Activated CD4-positive, alpha-beta memory T cell treated with anti-CD3 and anti-CD28 coated beads, Interleukin-2, amount 10 ng/mL, durations not matched to agents 7 days and 5 days (primary cell): ENCODE measurements around the gene ZSCAN5C. TPM values are rescaled to one million over a fixed set of nuclear protein-coding genes. Genes with fewer than 3 reads are reported as not detected.

ENCODE experiments used
- CTCF ChIA-PET: fragments of 350-600 bp; sonication (Branson Sonifier 250); formaldehyde crosslinking; loops from one replicate; lab custom pipeline; 2021; ENCODE audit warnings: antibody characterized with exemption, inconsistent platforms; lab: Charles Lee
- POLR2A ChIA-PET: fragments of 350-600 bp; sonication (Branson Sonifier 250); formaldehyde crosslinking; loops from one replicate; lab custom pipeline; 2021; ENCODE audit warnings: antibody characterized with exemption; lab: Charles Lee
- DNase-seq: peaks from one replicate; pipeline ENCODE4 v3.0.0-alpha.2; 2020
- H3K27ac Mint-ChIP-seq: one replicate; pipeline ENCODE4 v1.8.0; 2021; ENCODE audit warnings: mild to moderate bottlenecking, mixed read lengths
- H3K27me3 Mint-ChIP-seq: one replicate; pipeline ENCODE4 v1.8.0; 2021; ENCODE audit warnings: mixed read lengths
- H3K36me3 Mint-ChIP-seq: one replicate; pipeline ENCODE4 v1.8.0; 2021; ENCODE audit warnings: low read depth, mixed read lengths
- H3K4me1 Mint-ChIP-seq: one replicate; pipeline ENCODE4 v1.8.0; 2021; ENCODE audit warnings: mixed read lengths
- H3K4me3 Mint-ChIP-seq: one replicate; pipeline ENCODE4 v1.8.0; 2021; ENCODE audit warnings: mild to moderate bottlenecking, mixed read lengths
- H3K9me3 Mint-ChIP-seq: one replicate; pipeline ENCODE4 v1.8.0; 2021; ENCODE audit warnings: mixed read lengths
- total RNA-seq, 2 experiments: library from RNA; stranded (reverse); gene quantifications; one replicate each; pipeline ENCODE4 v1.2.3, GENCODE V29; 2021

ZSCAN5C gene
- total RNA-seq, 2 experiments from 2014 or later = not detected

- H3K27me3 Mint-ChIP-seq = no peaks in the 10 kb centered on the region
- no peaks in the 10 kb centered on the region for H3K36me3 Mint-ChIP-seq
- peaks cover 1% of the 10 kb centered on the region for H3K4me1 Mint-ChIP-seq
- H3K9me3 Mint-ChIP-seq = peaks cover 5% of the 10 kb centered on the region
- ChIA-PET POLR2A (interaction anchor here (1.2 to 1.9 kb wide), 3 partner anchors 9 to 81 kb away, joined by 3 to 9 read pairs (median 4); partner anchors contain the start of gene ZSCAN5A), CTCF (interaction anchor here (0.6 to 6.4 kb wide), 33 partner anchors 9 to 1275 kb away, joined by 3 to 155 read pairs (median 4); partner anchors contain the start of genes EDDM13, ZNF583 and ZSCAN5A)
- no peak overlapping the region for H3K4me3 Mint-ChIP-seq
- peak; percentile 77 for DNase-seq
- no peak overlapping the region for H3K27ac Mint-ChIP-seq
Measured at GRCh38 chr19:56252699-56253422, 50.8 kb downstream of the ZSCAN5C start.

GRCh38 chr19:56253737-56254136, 51.7 kb downstream of the ZSCAN5C start:
- ChIA-PET POLR2A (interaction anchor here (0.6 to 1.9 kb wide), 2 partner anchors 61 to 80 kb away, joined by 3 to 9 read pairs; partner anchors contain the start of gene ZSCAN5A), CTCF (interaction anchor here (0.7 to 6.4 kb wide), 29 partner anchors 8 to 740 kb away, joined by 3 to 155 read pairs (median 4); partner anchors contain the start of genes EDDM13 and ZSCAN5A)
- no peak for DNase-seq
- Mint-ChIP-seq H3K27ac (no peak overlapping the region), H3K4me3 (no peak overlapping the region), H3K36me3 (no peaks in the 10 kb centered on the region), H3K9me3 (peaks cover 5% of the 10 kb centered on the region), H3K27me3 (no peaks in the 10 kb centered on the region), H3K4me1 (peaks cover 1% of the 10 kb centered on the region)

- no peak overlapping the region for H3K4me3 Mint-ChIP-seq
- ChIA-PET CTCF (interaction anchor here (1.0 to 1.1 kb wide), 2 partner anchors 74 to 192 kb away, joined by 3 to 4 read pairs; no protein-coding TSS in a partner anchor), POLR2A (interaction anchor here (0.6 kb wide), 1 partner anchor 179 kb away, joined by 3 read pairs; no protein-coding TSS in a partner anchor)
- no peaks in the 10 kb centered on the region for H3K27me3 Mint-ChIP-seq
- H3K36me3 Mint-ChIP-seq = no peaks in the 10 kb centered on the region
- no peak overlapping the region for H3K27ac Mint-ChIP-seq
- no peaks in the 10 kb centered on the region for H3K4me1 Mint-ChIP-seq
- H3K9me3 Mint-ChIP-seq = no peaks in the 10 kb centered on the region
- DNase-seq = no peak
Measured at GRCh38 chr19:56258272-56258671, 56.2 kb downstream of the ZSCAN5C start.

Other genes with a start within 250 kb of the ZSCAN5C start
- not detected for gene NLRP5, start 215.5 kb upstream of the ZSCAN5C start, total RNA-seq
- gene ZNF787, start 81.0 kb upstream of the ZSCAN5C start, total RNA-seq = 10 to 100 TPM; 30.0 to 31.1 TPM
- gene ZNF444, start 61.0 kb upstream of the ZSCAN5C start, total RNA-seq = 10 to 100 TPM; 25.7 to 26.3 TPM
- gene GALP, start 26.3 kb upstream of the ZSCAN5C start, total RNA-seq = not detected
- not detected for gene ZSCAN5B, start 4.5 kb upstream of the ZSCAN5C start, total RNA-seq
- 1 to 10 TPM; 1.4 to 2.9 TPM for gene EDDM13, start 70.5 kb downstream of the ZSCAN5C start, total RNA-seq
- 1 to 10 TPM; 6.2 to 6.7 TPM for gene ZSCAN5A, start 112.6 kb downstream of the ZSCAN5C start, total RNA-seq
- 1 to 10 TPM in 1 of 2 experiments, under 1 TPM in 1; 0.93 to 1.5 TPM for gene ZNF582, start 191.3 kb downstream of the ZSCAN5C start, total RNA-seq
- gene ZNF583, start 202.1 kb downstream of the ZSCAN5C start, total RNA-seq = 1 to 10 TPM; 3.9 to 4.1 TPM